GM20431 (cell line): ENCODE results near the gene PTPRE.

Experiments
- in situ Hi-C: fragments of 300-500 bp; cut with MseI, MboI; formaldehyde crosslinking; loops from one replicate; pipeline ENCODE4 v1.15.0; 2020; ENCODE audit warnings: low sequenced_read_pairs; ENCODE audit not compliant: unreplicated experiment

PTPRE gene

DNA sequence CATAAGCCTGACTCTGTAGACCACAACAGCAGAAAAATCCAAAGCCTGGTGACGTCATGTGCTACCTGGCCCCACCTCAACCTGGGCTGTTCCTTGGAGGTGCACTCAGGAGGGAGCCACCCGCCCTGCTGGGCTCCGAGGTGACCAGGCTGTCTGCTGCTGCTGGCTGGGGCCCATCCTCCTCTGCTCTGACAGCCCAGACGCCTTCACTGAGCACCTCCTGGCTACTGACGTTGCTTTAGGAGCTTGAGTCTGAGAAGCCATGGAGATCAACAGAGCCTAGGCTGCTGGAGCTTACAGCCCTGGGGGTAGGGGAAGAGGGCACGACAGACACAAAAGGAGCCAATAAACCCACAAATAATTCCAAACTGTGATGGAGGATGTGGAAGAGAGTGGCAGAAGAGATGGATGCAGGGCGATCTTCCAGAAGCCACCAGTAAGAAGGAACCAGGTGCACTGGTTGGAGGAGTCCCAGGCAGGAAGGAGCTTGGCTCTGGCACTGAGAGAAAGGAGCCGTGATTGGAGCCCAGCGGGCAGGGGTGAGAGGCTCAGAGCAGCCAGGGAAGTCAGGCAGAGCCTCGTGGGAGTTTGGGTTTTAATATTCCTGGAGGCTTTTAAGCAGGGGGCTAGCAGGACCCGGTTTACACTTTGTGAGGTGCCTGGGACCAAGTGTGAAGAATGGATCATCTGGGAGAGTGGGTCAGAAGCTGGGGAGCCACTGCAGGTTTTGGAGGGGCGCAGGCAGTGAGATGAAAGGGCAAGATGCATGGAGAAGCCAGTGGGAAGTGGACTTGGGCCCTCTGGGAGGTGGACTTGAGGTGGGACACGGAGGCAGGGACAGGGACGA, 1.7 kb upstream of the PTPRE start:
- in situ Hi-C loops = no loop called here

DNA sequence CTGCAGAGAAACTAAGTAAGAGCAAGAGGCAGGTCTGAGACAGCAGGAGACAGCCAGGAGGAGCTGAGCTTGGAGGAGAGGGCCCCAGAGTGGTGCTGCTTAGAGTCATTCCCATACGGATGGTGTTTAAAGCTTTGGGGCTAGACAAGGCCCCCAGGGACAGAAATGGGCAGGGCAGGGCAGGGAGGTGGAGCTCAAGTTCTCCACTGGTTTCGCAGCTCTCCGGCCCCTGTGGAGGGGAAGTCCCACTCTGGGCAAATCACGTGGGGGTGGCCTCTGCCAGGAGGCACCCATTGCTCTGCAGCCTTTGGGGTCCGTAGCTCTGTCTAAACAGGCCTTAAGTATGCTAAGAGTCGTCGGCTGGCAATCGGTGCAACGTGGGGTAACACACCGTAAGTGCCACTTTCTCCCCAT, 1.0 kb upstream of the PTPRE start:
- in situ Hi-C loops = no loop called here

DNA sequence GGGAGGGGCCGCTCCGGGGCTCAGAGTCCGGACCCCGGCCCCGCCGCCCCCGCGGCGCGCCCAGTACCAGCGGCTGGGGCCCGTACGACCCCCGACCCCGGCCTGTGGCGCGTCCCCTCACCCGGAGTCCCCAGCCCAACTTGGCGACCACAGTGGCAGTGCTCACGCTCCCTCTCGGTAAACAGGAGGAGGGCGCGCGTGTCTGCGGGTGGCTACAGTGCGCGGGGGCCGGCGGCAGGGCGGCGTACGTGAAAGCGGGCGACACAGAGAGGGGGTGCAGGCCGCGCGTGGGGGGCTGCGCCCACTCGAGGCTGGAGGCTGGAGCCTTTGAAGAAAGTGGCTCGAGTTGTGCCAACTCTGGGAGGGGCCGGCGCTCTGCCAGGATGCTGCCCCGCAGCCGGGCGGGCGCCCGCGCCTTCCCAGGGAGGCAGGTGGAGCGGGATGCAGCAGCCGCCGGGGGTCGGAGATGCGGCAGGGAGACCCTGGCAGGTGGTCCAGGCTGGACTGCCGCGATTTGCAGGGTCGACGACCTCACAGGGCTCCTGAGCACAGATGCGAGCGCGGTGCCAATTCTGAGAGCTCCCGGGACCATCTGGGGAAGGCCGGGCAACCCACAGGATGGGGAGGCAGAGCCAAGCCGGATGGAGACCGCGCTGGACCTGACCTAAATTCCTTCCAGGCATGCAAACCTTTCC, 655 bp downstream of the PTPRE start:
- in situ Hi-C loops = no loop called here

DNA sequence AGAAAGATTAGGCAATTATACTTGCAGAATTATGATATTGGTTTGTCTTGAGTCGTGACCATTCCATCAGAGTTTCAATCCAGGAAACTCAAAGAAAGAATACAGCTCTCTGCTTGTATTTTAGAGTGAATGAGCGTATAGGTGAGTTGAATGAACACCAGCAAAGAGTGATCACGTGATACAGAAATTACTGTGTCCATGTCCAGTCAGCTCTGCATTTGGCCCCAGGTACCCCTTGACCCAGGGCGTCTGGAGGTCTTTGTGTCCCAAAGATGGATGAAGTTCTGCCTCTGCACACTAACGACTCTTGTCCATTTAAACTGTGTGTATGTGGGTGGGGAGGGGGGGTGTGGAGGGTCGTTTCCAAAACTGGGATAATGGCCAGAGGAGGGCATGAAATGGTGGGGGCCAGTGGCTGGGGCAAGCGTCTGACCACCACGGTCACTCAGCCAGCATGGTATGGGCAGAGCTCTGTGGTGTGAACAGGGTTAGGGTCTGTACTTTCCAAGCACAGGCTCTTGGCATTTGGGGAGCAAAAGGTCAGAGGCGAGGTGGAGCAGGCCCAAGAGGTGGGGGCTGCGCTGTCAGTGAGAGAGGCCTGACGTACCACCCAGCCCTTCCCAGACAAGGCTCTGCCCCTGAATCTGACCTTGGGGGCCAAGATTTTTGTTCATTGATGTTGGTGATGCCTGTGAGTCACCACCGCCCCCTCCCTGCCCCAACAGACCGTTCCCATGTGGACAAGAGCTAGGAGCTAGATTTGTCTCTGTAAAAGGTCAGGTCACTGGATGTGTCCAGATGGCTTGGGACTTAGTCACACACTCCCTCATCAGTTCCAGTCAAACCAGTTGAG, 1.4 kb downstream of the PTPRE start:
- in situ Hi-C loops = no loop called here

DNA sequence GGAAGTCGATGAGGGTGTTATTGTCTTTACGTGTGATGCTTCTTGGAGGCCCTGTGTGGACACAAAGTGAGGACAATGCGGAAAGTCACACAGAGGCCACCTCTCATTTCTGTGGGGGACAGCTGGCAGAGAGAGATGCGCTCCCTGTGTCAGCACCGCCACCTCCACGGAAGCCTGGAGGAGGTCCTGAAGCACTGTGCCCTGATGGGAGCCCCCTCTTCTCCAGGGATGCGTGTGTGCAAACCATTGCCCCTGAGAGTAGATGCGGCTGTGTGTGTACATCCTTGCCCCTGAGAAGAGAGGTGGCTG, 2.0 kb downstream of the PTPRE start:
- in situ Hi-C loops = no loop called here

DNA sequence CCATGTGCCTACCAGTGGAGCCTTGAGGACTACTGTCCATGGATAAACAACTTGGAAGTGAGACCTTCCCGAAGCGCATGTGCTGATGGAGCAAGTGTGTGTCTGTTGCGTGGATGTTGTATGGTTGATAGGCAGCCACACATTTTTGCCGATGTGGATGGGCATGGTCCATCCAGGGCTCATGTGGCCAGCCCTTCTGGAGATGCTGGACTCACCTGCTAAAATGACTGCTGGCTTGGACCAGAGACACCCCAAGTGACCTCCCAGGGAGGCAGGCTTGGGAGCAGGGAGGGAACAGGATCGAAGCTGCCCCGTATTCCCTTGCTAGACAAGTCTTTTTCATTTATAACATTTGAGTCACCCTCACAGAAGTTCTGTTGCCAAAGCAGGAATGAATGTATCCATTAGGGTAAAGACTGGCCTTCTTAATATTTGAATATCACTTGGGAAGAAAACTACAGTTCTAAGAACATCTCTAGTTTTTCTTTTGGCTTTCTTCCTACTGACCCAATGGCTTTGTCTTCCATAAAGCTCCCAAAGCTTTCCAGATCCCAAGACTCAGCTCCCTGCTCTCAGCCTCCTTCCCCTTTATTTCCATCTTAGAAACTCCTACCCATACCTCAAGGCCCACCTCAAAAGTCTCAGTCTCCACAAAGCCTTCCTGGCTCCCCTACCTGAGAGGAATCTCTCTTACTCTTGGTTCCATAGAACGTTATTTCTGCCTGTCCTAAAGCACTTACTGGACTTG, 3.0 kb downstream of the PTPRE start:
- in situ Hi-C loops = no loop called here

DNA sequence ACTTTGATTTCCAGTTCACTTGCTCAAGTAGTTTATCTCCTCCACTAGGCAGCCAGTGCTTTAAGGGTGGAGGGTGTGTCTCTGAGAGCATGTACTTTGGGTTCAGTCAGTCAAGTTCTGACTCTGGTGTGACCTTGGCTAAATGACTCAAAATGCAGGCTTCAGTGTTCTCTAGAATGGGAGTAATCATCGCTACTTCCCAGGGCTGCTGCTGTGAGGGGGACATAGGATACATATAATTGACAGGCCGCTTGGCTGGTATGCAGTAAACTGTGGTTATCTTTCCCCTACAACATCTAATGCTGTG, 3.5 kb downstream of the PTPRE start:
- in situ Hi-C loops = no loop called here

DNA sequence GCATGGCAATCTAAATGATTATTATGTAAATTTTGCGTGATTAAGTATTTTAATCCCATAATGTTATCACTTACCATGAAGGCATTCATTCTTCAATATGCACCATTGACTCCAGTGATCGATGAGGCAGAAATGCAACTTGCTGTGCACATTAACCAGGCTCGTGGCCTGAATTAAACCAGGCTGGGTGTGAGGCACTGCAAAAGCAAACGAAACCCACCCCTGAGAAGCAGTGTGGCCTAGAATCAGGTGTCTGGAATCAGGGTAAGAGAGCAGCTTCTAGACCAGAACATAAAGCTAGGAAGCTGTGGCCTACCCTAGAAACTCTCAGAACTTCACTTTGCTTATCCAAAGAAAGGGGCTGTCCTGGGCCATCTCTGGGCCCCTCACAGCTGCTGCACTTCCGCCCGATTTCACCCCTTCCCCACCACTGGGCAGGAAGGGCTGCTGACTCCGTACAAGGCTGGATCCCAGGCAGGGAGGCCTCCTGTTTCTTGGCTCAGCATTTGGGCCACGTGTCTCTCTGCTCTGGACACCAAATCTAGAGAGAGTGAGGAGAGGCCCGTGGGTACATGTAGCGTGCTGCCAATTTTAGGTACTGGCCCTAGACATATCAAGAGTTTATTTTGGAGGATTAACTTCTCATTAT, 4.4 kb downstream of the PTPRE start:
- in situ Hi-C loops = no loop called here

DNA sequence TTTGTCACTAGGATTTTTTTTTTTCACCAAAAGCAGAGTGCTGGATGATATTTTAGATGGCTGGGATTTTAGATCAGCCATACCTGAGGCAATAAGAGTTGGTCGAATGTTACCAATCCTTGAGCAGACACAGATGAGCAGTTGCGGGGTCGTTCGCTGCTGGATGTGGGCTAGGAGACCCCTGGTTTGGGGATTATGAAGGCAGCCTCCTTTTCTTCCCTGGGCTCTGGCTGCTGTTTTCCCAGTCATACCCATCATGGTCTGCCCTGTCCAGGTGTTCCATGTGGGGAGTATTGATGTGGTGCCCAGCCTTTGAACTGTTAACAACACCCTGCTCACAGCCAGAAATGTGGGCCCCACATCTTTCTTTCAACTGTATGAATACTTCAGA, 5.0 kb downstream of the PTPRE start:
- in situ Hi-C loops = no loop called here

DNA sequence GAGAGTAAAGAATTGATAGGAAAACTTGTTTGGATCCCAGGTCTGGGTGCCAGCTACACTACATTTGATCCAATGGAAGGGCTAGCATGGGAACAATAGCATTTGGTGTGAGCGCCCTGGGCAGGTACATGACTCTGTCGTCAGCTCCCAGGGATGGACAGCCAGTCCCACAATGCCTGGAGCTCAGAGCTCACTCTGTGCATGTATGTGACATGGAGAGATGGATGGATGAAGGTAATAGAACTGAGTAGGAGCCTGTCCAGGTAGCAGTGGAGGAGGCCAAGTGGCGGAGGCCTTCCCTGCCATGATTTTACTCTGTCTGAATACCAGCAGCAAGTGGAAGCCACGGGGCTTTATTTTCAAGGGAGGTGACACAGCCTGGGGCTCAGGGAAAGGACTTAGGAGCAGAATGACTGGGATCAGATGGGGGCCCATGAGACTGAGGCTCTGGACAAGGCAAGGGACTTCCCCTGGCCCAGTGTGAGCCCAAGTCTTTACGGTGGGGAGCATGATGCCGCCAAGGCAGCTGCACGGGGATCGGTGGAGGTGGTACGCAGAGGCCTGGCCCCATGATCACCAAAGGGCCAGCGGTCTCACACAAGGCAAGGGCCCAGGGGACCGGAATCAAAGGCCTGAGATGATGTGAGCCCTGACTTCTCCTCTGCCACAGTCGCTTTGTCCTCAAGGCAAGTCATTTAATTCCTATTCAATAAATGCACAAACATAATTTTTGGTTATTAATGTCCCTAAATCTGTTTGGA, 5.9 kb downstream of the PTPRE start:
- in situ Hi-C loops = no loop called here

DNA sequence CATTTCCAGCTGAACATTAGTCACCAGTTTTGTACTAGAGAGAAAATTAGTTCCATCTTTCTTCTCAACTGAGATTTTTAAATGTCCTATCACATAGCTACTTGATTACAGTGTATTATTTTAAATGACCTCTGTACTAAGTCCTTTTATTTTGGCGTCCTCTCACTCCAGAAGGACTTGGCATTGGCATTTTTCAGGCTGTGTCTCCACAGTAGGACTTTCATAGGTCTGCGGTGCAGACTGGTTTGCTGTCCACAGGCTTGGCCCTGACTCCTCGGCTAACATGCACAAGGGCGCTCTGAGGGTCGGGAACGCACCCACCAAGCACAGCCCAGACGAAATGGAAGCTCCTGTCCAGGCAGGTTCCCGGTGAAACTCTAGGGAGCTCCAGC, 6.5 kb downstream of the PTPRE start:
- in situ Hi-C loops = no loop called here

DNA sequence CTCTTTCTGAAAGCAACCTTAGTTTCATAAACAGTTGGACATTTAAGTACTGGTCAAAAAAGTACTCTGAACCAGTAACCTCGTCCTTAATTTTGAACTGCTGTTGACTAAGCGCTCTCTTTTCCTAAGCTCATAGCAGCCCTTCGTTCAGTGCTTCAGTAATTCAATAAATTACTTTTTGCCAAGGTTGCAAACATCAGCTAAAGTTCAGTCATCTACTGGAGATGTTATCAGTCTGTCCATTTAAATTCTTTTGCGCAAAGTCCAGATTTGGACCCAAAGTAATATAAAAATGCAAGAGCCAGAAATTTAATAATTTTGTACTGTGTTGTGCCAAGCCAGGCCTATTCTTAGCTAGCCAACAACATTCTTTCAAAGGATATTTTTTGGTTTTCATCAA, 8.4 kb downstream of the PTPRE start:
- in situ Hi-C loops = no loop called here

DNA sequence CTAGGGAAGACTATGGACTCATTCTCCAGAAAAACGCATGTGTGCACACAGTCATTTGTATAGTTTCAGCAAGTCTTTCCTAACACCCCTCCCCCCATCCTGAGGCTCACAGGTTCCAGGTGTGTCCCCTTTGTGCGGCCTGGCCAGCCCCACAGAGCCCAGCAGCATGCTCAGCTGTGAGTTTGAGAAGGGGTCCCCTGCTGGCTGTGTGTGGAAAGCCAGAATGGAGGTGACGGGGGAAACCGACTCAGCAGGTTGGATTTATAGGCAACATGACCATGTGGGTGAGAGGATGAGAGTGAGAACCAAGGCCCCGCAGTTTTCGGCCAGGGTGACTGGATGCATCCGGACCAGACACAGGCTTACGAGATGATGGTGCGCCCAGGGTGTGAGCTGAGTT, 9.9 kb downstream of the PTPRE start:
- in situ Hi-C loops = no loop called here

DNA sequence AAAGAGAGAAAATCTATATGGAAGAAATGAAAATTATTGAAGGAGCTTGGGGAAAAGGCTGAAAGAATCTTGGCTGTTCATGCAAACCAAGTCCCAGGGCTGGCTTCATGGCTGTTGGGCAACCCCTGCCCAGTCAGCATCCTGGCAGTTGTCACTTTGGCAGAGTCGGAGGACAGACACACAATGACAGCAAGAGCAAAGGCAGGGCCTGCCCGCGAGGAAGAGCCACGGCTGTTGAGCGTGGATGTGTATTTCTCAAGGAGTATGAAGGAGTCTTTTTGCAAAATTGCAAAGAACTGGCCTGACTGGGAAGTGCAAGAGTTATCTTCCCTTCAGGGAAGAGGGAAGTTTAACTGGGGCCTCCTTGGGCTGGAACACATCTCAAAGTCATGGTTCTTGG, 11.7 kb downstream of the PTPRE start:
- in situ Hi-C loops = no loop called here

DNA sequence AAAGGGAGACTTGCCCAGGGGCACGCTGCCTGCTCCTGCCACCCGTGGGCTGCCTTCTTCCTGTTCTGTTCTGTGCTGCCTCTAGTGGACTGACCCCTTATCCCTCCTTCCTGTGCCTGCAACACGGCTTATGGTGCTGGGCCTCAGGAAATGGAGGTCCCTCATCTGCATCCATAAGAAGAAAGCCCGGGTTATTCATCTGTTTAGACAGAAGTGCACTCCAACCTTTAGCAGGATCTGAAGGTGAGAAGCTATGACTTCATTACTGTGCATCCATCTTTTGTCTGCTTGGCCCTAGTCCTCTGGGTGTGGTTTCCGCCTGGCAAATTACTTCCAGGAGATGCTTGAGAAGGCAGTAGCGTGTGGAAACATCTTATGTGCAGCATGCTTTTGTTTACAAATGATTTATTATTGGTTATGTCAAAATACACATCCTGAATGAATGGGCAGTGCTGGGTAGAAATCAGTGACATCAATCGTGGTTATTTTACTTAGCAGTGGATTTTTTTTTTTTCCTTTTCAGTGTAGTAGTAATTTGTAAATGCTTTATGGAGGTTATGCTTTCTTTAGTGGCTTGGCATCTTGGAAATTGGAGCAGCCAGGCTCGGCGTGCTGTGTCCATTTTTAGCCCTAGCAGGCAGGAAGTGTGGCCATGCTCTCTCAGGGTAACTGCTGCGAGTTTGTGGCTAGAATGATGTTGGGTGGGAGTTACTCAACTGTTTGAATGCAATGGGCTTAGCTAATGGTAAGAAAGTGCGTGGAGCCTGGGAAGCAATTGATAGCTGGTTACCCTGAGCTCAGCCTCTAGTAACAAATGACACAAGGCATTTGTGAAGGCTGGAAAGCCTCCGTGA, 12.7 kb downstream of the PTPRE start:
- in situ Hi-C loops = no loop called here

DNA sequence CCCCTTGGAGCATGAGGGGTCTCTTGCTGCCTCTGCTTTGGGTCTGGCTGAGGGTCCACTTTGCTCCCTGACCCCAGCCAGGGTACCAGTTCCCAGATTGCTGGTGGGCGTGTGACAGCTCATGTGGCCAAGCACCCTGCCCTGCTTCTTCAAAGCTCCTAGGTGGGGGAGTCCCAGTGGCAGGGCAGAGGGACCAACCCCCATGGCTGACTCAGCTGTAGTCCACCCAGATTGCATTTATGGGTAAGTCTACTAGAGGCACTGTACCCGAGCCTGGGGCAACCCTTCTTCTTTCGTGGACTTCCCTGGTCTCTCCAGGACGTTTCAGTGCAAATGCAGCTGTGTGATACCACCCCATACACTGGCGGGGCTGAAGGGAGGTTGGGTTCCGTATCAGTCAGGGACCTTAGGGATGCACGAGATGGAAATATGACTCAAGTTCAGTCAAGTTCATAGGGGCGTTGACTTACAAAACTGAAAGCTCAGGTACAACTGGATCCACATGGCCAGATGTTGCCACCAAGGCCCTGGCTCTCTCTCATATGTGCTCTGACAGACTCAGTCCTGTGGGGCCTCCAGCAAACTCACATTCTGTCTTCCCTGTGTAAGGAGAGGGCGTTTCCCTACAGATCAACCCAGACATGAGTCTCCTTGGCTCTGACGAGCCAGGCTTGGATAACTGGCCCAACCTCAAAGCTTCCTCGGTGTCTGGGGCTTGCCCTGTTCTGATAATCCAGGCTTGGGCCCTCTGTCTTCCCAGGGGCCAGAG, 13.6 kb downstream of the PTPRE start:
- in situ Hi-C loops = no loop called here

DNA sequence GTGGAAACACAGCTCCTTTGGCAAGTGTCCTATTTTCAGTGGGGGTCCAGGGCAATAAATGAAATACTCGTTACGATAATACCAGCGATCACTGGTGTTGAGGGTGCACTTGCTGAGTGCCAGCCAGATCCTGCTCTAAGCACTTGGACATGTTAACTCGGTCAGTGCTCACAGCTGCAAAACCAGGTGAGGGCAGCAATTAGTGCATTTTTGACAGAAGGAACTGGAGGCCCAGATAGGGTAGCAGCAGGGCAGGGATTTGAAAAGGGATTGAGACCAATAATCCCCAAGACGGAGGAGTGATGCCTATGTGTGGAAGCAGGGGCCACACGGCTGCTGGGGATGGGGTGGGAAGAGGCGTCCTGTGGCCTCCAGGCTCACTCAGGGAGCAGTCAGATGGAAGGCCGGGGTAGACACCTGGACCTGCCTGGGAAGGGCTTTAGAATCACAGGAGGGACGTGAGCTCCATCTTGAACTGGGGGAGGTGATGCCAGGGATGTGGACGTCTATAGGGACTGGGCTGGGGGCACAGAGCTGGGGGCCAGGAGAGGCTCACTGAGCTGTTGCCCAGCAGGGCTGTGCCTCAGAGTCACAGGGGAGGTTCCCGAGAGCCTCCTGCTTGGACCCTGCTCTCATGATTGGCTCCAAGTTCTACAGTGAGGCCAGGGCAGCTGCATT, 14.3 kb downstream of the PTPRE start:
- in situ Hi-C loops = no loop called here
